ENCODE measurements around the gene TP53I11. TPM values are rescaled to one million over a fixed set of nuclear protein-coding genes. Genes with fewer than 3 reads are reported as not detected.

The TP53I11 gene
- total RNA-seq, 1 experiment from 2014 or later = 46.9 TPM

DNA sequence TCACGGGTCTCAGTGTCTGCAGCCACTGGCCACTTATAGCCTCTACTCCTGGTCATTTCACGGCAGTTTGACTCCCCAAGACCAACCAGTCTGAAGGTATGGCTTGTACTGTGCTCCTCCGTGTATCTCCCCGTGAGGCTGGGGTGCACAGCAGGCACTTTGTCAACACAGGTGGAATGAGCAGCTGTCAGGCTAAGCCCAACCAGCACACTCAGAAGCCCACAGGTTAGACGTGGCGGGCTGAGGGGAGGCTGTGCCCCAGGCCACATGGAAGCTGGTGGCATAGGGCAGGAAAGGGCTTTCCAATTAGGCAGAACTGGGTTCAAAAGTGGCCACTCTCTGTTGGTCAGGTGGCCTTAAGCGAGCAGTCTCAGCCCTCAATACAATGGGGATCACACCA is 7.0 kb downstream of the TP53I11 start:
- RAD21 ChIA-PET (ENCODE audit: low non-redundant PET in 1 of 2, low total read pairs in 2 of 2, uncharacterized antibody in 2 of 2, unreplicated experiment in 2 of 2) = no interaction called here
- POLR2A ChIA-PET = no interaction called here
- H3K79me2 ChIP-seq (ENCODE audit: insufficient read depth, low read length) = peaks cover 13% of the 10 kb centered on the region; the same call in 1 of the 2 replicates

DNA sequence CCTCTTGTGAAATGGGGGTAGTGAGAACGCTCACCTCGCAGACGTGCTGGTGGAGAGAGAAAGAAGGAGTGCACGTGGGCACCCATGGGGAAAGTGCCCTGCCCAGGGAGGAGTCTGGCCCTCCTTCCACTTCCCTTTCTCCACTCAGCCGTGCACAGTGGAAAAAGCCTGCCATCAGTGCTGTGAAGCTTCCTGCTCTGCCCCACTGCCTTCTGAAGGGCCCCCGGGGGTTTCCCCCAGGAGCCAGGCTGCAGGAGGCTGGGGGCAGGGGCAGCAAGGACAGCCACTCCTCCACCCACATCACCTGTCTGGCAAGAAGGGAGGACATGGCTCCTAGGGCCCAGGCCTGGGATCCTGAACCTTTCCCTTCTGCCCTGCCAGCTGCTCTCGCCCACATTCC is 7.6 kb downstream of the TP53I11 start:
- peaks cover 7% of the 10 kb centered on the region; the same call in 1 of the 2 replicates for H3K79me2 ChIP-seq (ENCODE audit: insufficient read depth, low read length)
- no peak overlapping the region for H3K27ac ChIP-seq (ENCODE audit: low read depth, low read length)
- no peak overlapping the region for H3K9ac ChIP-seq (ENCODE audit: low read length)
- CTCF ChIA-PET = no interaction called here
- H3K9me2 ChIP-seq (ENCODE audit: insufficient read depth) = no peaks in the 10 kb centered on the region
- H3K9me3 ChIP-seq (ENCODE audit: control insufficient read depth in 1 of 2, insufficient read depth in 1 of 2, low read depth in 1 of 2, low read length in 2 of 2) = no peaks in the 10 kb centered on the region
- H3K27me3 ChIP-seq (ENCODE audit: insufficient read depth, low read length) = no peaks in the 10 kb centered on the region
- RAD21 ChIA-PET (ENCODE audit: low non-redundant PET in 1 of 2, low total read pairs in 2 of 2, uncharacterized antibody in 2 of 2, unreplicated experiment in 2 of 2) = no interaction called here
- BruUV-seq (replicated peaks) = no TSS peak
- no peak overlapping the region for H3K4me2 ChIP-seq (ENCODE audit: low read length)
- no peak for ATAC-seq
- intact Hi-C loops (cut with micrococcal nuclease) = no loop called here
- no peaks in the 10 kb centered on the region for H3K4me1 ChIP-seq (ENCODE audit: control insufficient read depth in 1 of 2, insufficient read depth in 2 of 2, low read length in 2 of 2)
- TF ChIP-seq, protein P1, sequence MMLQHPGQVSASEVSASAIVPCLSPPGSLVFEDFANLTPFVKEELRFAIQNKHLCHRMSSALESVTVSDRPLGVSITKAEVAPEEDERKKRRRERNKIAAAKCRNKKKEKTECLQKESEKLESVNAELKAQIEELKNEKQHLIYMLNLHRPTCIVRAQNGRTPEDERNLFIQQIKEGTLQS (IDR thresholded peaks at IDR 0.05) = no peak
- no peak for TF ChIP-seq POLR2A (IDR thresholded peaks at IDR 0.05; ENCODE audit: borderline replicate concordance, extremely low read depth, insufficient read depth, insufficient read length)
- no peak for TF ChIP-seq ELF1 (IDR thresholded peaks at IDR 0.05; ENCODE audit: borderline replicate concordance, low read depth)
- TF ChIP-seq ZFX (IDR thresholded peaks at IDR 0.05) = no peak
- TF ChIP-seq EGR1 (IDR thresholded peaks at IDR 0.05; ENCODE audit: low read depth) = no peak
- H3K36me3 ChIP-seq (ENCODE audit: control insufficient read depth in 1 of 2, insufficient read depth in 2 of 2, low read length in 2 of 2) = no peaks in the 10 kb centered on the region
- no peak for DNase-seq (ENCODE audit: low read depth, low spot score)
- no peak overlapping the region for H2AFZ ChIP-seq (ENCODE audit: low read depth, low read length, poor library complexity, severe bottlenecking)
- POLR2A ChIA-PET = no interaction called here
- no peak overlapping the region for H3K4me3 ChIP-seq (replicated peaks in 1 of 2; ENCODE audit: low read depth in 1 of 2, low read length in 2 of 2)
- H4K20me1 ChIP-seq (ENCODE audit: insufficient read depth) = no peaks in the 10 kb centered on the region

More for the DNA sequence above, 7.0 kb downstream of the TP53I11 start:
- CTCF ChIA-PET = no interaction called here
- no peak overlapping the region for H3K27ac ChIP-seq (ENCODE audit: low read depth, low read length)
- peaks cover 1 to 5% of the 10 kb centered on the region in 2 experiments; a peak in 1 of 4 replicates for H3K4me1 ChIP-seq (ENCODE audit: control insufficient read depth in 1 of 2, insufficient read depth in 2 of 2, low read length in 2 of 2)
- no peaks in the 10 kb centered on the region for H3K36me3 ChIP-seq (ENCODE audit: control insufficient read depth in 1 of 2, insufficient read depth in 2 of 2, low read length in 2 of 2)
- H3K27me3 ChIP-seq (ENCODE audit: insufficient read depth, low read length) = no peaks in the 10 kb centered on the region
- no peak overlapping the region for H3K9ac ChIP-seq (ENCODE audit: low read length)
- intact Hi-C loops (cut with micrococcal nuclease) = no loop called here
- no peaks in the 10 kb centered on the region for H4K20me1 ChIP-seq (ENCODE audit: insufficient read depth)
- no peak overlapping the region for H3K4me3 ChIP-seq (replicated peaks in 1 of 2; ENCODE audit: low read depth in 1 of 2, low read length in 2 of 2)
- H2AFZ ChIP-seq (ENCODE audit: low read depth, low read length, poor library complexity, severe bottlenecking) = no peak overlapping the region
- H3K9me3 ChIP-seq (ENCODE audit: control insufficient read depth in 1 of 2, insufficient read depth in 1 of 2, low read depth in 1 of 2, low read length in 2 of 2) = no peaks in the 10 kb centered on the region
- no peak for ATAC-seq
- DNase-seq (ENCODE audit: low read depth, low spot score) = no peak
- no peaks in the 10 kb centered on the region for H3K9me2 ChIP-seq (ENCODE audit: insufficient read depth)
- no peak overlapping the region for H3K4me2 ChIP-seq (ENCODE audit: low read length)
- TF ChIP-seq, protein P2, sequence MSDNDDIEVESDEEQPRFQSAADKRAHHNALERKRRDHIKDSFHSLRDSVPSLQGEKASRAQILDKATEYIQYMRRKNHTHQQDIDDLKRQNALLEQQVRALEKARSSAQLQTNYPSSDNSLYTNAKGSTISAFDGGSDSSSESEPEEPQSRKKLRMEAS (IDR thresholded peaks at IDR 0.05) = no peak
- TF ChIP-seq EZH2 (IDR thresholded peaks at IDR 0.05) (no peak), FOSL1 (IDR thresholded peaks at IDR 0.05; ENCODE audit: low read depth) (no peak), SP1 (IDR thresholded peaks at IDR 0.05; ENCODE audit: low read depth) (no peak), TCF7L2 (IDR thresholded peaks at IDR 0.05; ENCODE audit: borderline replicate concordance, extremely low read depth, insufficient read depth, insufficient read length) (no peak)
- BruUV-seq (replicated peaks) = no TSS peak

Data from HCT116 (cell line).